DLD1 (cell line): ENCODE measurements around the gene CUL4A.
"Not testable (repeated sequence)": the region's sequence is repeated elsewhere in the genome, so short reads cannot be mapped to it uniquely, and the experiment has no call there.

ENCODE experiments used
- in situ Hi-C: cut with HindIII; loops from 2 replicates; pipeline ENCODE4 v1.10.0; 2017; ENCODE audit warnings: low sequenced_read_pairs

The CUL4A gene

GRCh38 chr13:113283904-113284303, 74.5 kb downstream of the CUL4A start:
- in situ Hi-C loops = no loop called here

DNA sequence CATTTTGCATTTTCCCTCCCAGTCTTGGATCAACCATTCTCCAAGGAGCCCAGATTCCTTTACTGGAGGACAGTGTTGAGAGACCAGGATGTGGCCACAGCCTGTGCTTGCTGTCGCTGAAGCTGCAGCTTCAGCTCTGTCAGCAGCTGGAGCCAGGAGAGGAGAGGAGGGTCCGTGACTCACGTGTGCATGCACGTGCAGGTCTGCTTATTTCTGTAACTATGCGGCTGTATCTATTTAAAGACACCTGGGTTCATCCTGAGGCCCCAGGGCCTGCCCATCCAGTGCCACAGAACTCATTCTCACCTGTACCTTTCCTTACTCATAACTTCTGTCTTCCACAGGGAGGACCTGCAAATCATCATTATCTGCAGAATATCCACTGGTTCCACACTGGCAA, 79.5 kb downstream of the CUL4A start:
- in situ Hi-C loops = no loop called here

GRCh38 chr13:113291129-113291528, 81.7 kb downstream of the CUL4A start:
- in situ Hi-C loops = no loop called here

- in situ Hi-C loops = no loop called here
Measured at GRCh38 chr13:113292021-113292862, 82.8 kb downstream of the CUL4A start.

GRCh38 chr13:113293686-113294085, 84.3 kb downstream of the CUL4A start:
- in situ Hi-C loops = no loop called here

DNA sequence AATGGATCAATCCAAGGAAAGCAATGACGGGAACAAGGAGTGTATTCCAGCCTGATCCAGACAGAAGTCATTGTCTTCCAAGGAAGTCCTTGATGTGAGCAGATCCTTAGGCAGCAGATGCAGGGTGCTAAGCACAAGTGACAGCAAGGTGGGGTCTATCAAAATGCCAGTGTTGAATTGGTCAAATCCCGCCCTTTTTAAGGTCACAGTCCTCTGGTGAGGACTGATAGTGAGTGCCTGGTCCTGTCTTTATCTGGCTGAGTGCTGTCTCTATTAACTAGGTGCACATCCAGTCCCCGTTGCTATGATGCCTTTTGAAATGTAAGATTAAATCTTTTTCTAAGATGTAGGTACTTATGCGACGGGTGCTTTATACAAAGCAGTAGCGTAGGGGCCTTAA, 86.4 kb downstream of the CUL4A start:
- in situ Hi-C loops = no loop called here

- in situ Hi-C loops = no loop called here
Measured at GRCh38 chr13:113296823-113297369, 87.5 kb downstream of the CUL4A start, which contains the start of gene LAMP1. TSS of gene LAMP1 (plus strand) at chr13:113297239. CDS start at chr13:113297435, 196 bp downstream.

DNA sequence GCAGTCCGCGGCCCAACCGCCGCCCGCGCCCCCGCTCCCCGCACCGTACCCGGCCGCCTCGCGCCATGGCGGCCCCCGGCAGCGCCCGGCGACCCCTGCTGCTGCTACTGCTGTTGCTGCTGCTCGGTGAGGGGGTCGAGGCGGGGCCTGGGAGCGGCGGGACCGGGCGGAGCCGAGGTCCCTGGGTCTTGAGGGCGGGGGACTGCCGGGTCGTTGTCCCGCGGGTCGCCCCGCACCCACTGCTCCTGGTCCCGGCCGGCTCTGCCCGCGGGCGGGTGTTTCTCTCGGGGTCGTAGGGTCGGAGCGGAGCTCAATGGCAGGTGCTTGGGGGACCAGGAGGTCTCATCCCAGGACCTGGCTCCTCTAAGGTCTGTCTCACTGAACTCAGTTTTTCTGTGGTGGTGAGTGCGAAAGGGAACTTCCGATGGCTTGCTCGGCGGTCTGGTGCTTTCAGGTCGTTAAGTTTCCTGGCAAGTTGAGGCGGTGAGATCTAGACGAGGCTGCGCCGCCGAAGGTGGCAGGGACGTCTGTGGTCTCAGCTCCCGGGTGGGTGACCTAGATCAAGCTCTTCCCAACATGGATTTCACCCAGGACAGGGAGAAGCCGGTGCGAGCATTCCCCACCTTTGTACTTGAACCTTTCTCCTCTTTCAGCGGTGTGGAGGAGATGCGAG, 88.1 kb downstream of the CUL4A start:
- in situ Hi-C loops = no loop called here

GRCh38 chr13:113298043-113298945, 88.9 kb downstream of the CUL4A start:
- in situ Hi-C loops = no loop called here

DNA sequence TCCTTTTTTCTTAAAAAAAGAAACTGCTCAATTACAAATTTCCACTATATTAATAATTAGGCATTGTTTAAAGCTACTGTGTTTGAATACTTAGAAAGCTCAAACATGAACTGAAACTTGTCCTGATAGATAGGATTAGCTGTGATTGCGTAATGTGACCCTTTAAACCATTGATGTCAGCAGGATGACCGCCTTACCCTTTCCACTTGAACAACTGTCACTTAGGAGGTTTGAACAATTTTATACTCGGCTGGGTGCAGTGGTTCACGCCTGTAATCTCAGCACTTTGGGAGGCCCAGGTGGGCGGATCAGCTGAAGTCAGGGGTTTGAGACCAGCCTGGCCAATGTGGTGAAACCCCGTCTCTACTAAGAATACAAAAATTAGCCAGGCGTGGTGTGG, 90.5 kb downstream of the CUL4A start:
- in situ Hi-C loops = no loop called here

- in situ Hi-C loops = no loop called here
Measured at GRCh38 chr13:113302986-113303385, 93.6 kb downstream of the CUL4A start.

DNA sequence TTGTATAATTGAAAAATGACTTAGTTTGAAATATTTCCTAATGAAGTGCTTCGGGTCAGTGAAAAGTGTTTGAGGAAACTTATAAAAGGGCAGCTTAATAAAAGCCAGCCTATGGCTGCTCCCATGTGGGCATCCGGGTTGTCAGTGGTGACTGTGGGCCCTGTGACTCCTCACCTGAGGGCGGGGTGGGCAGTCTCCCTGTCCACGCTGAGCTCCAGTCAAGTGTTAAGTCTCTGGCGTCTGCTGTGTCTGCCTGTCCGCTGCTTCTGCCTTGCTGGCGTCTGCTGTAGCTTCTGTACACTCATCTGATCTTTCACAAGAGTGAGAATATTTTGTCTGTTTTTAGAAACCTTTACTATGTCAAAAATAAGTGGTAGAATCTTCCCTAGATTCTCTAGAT, 94.7 kb downstream of the CUL4A start:
- in situ Hi-C loops = no loop called here

DNA sequence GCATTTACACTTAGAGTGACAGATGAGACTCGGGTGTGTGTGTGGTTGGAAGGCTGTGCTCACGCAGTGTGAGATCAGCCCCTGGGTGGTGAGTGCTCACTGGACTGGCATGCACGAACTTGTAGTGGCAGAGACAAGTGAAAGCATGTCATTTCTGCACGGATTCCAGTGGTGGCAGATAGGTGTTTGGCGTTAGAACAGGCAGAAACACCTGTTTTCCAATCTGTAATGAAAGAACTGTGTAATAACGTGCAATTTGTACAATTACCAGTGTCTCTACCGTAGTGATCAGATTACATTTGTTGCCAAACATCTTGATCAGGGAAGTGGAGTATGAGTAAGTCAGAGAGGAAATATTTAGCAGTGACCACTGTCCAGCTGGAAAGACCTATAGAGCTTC, 95.8 kb downstream of the CUL4A start:
- in situ Hi-C loops = no loop called here

GRCh38 chr13:113307491-113307890, 98.1 kb downstream of the CUL4A start:
- in situ Hi-C loops = no loop called here

DNA sequence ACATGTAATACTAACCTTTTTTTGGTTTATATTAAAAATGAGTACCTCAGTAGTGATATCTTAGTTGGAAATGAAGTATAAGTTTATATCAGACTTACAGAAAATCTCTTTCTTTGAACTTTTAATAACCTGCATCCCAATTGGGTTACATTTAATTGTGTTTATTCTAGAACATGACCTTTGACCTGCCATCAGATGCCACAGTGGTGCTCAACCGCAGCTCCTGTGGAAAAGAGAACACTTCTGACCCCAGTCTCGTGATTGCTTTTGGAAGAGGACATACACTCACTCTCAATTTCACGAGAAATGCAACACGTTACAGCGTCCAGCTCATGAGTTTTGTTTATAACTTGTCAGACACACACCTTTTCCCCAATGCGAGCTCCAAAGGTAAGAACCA, 100.1 kb downstream of the CUL4A start:
- in situ Hi-C loops = no loop called here

- in situ Hi-C loops = not testable (repeated sequence)
Measured at GRCh38 chr13:113314112-113314511, 104.7 kb downstream of the CUL4A start.

GRCh38 chr13:113314895-113315470, 105.6 kb downstream of the CUL4A start:
- in situ Hi-C loops = not testable (repeated sequence)

DNA sequence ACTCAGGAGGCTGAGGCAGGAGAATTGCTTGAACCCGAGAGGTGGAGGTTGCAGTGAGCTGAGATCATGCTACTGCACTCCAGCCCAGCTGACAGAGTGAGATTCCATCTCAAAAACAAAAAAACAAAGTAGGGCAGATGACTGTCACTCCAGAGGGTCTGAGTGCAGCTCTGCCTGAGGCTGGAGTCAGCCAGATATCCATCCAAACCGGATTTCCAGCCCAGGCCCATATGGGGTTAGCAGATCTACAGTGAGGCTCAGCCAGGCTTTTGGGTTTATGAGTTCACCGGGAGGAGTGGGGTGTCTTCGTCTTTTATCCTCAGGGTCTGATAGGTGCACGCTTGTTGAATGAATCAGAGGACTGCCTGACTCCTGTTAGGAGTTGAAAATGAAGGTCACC, 106.6 kb downstream of the CUL4A start:
- in situ Hi-C loops = no loop called here
